Esophagus squamous epithelium (tissue), 5 donors: ENCODE results near the gene LPP. TPM values are rescaled to one million over a fixed set of nuclear protein-coding genes. Genes with fewer than 3 reads are reported as not detected.

Experiments used
- DNase-seq: peaks from one replicate; lab custom pipeline; 2025; lab: John Stamatoyannopoulos, UW
- H3K27ac ChIP-seq, 4 donors: fragments of 200-600 bp; sonication (generic); one replicate each; pipeline ENCODE4 v1.5.1; 2016 to 2019; ENCODE audit warnings: mild to moderate bottlenecking in 1 of 4
- H3K27me3 ChIP-seq, 4 donors: fragments of 200-600 bp; sonication (generic); 1 replicate in 3 of 4; 2 replicates in 1 of 4; pipeline versions ENCODE4 v1.5.1 to v1.6.0; 2017 to 2021; ENCODE audit warnings: antibody characterized with exemption in 1 of 4
- H3K36me3 ChIP-seq, 3 donors: fragments of 200-600 bp; sonication (generic); one replicate each; pipeline ENCODE4 v1.5.1; 2016 to 2019
- H3K4me1 ChIP-seq, 3 donors: fragments of 200-600 bp; sonication (generic); one replicate each; pipeline ENCODE4 v1.5.1; 2017 to 2019
- H3K4me3 ChIP-seq, 4 donors: fragments of 200-600 bp; sonication (generic); 1 replicate in 3 of 4; 2 replicates in 1 of 4; pipeline ENCODE4 v1.5.1; 2016 to 2019; ENCODE audit warnings: mild to moderate bottlenecking in 2 of 4, moderate library complexity in 1 of 4
- H3K9me3 ChIP-seq, 3 donors: fragments of 200-600 bp; sonication (generic); one replicate each; pipeline ENCODE4 v1.5.1; 2016 to 2019
- POLR2A ChIP-seq, 4 donors: fragments of 450-650 bp; IDR thresholded peaks; one replicate each; pipeline ENCODE4 v1.6.1; 2017; ENCODE audit warnings: antibody characterized with exemption in 4 of 4, mild to moderate bottlenecking in 4 of 4, moderate library complexity in 3 of 4
- WGBS, 2 donors: methylation state at CpG; one replicate each; pipeline ENCODE4 v1.1.5; 2018; 5-methylcytosine and 5-hydroxymethylcytosine counted together
- intact Hi-C: fragments of 100-400 bp; cut with DNase I; formaldehyde crosslinking; loops from one replicate; pipeline ENCODE4 v1.15.0; 2022
- total RNA-seq, 4 donors: library from RNA; depleted of rRNA; stranded (reverse); fragments of >200 nt; gene quantifications; one replicate each; pipeline ENCODE4 v1.1.0, GENCODE V29; 2016
- TF ChIP-seq, protein P1 (sequence below), 6 experiments: fragments of 450-650 bp in 4 of 6; fragments of 200-600 bp in 2 of 6; sonication (generic) in 2 of 6; IDR thresholded peaks; one replicate each; pipeline ENCODE4 v1.5.1; 2016 to 2019; ENCODE audit warnings: antibody characterized with exemption in 6 of 6, mild to moderate bottlenecking in 4 of 6, moderate library complexity in 4 of 6
- donor health status: DM: yes; HTN: yes; CAD: no.

Gene LPP
- total RNA-seq, 4 donors from 2014 or later: 41.4 to 369 (median 97.3) TPM

DNA sequence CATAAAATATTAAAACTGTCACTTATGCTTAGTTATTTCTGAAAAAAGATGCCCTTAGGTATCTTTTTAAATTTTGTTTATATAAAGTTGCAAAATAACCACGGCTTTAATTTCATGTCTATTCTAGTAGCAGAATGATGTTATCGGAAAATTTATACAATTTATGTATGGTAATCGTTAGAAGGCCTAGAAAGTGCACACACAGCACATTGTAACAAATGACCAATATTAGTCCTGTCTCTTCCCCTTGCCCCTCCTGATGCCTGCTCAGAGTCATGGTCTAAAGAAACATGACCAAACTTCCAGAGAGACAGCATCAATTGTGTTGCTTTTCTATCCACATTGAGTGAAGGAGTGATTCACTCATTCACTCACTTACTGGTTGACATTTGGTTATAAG, 6.2 kb upstream of the LPP start:
- 84 to 90% methylated on average over 3 of the region's 3 CpGs for WGBS, 2 donors
- TF ChIP-seq POLR2A (IDR thresholded peaks at IDR 0.05): no peak
- TF ChIP-seq, protein P1, sequence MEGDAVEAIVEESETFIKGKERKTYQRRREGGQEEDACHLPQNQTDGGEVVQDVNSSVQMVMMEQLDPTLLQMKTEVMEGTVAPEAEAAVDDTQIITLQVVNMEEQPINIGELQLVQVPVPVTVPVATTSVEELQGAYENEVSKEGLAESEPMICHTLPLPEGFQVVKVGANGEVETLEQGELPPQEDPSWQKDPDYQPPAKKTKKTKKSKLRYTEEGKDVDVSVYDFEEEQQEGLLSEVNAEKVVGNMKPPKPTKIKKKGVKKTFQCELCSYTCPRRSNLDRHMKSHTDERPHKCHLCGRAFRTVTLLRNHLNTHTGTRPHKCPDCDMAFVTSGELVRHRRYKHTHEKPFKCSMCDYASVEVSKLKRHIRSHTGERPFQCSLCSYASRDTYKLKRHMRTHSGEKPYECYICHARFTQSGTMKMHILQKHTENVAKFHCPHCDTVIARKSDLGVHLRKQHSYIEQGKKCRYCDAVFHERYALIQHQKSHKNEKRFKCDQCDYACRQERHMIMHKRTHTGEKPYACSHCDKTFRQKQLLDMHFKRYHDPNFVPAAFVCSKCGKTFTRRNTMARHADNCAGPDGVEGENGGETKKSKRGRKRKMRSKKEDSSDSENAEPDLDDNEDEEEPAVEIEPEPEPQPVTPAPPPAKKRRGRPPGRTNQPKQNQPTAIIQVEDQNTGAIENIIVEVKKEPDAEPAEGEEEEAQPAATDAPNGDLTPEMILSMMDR (IDR thresholded peaks at IDR 0.05): no peak
- H3K27me3 ChIP-seq: no peaks in the 10 kb centered on the region
- DNase-seq: no peak
- H3K36me3 ChIP-seq: no peaks in the 10 kb centered on the region
- peaks cover 9 to 21% (median 10%) of the 10 kb centered on the region in 3 donors for H3K4me1 ChIP-seq
- no peaks in the 10 kb centered on the region for H3K9me3 ChIP-seq
- intact Hi-C loops: no loop called here
- no peak overlapping the region for H3K27ac ChIP-seq
- no peak overlapping the region for H3K4me3 ChIP-seq

DNA sequence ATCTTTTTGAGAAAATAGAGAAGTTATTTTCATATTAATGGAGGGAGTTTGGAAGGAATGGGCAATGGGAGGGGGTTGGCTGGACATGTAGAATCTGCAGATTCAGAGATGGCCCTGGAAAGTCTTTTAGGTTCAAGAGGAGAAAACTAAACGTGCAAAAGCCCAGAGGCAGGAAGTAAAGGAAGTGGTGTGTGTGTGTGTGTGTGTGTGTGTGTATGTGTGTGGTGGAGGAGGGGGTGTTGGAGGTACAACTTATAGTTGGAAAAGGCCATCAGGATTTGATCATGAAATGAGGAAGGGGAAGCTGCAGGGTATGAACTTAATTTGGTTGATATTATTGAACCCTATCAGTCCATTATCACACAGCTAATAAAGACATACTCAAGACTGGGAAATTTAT, 5.6 kb upstream of the LPP start:
- WGBS, 2 donors: 48 to 50% methylated on average over 1 of the region's 1 CpG

DNA sequence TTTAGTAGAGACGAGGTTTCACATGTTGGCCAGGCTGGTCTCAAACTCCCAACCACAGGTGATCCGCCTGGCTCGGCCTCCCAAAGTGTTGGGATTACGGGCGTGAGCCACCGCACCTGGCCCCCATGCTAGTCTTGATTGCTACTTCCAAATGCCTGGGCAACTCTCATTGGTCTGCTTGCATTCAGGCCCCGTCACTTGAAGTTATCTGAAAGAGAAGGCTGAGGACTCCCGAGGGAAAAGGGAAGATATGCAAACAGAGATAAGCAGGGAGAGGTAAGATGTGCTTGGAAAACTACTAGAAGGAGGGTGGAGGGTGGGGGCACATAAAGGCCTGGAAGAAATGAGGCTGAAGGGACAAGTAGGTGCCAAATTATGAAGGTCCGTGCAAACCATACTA, 4.4 kb upstream of the LPP start:
- 88 to 93% methylated on average over 5 to 9 of the region's 9 CpGs for WGBS, 2 donors
- intact Hi-C loops: no loop called here
- no peaks in the 10 kb centered on the region for H3K36me3 ChIP-seq
- DNase-seq: no peak
- no peak overlapping the region for H3K4me3 ChIP-seq
- no peaks in the 10 kb centered on the region for H3K27me3 ChIP-seq
- TF ChIP-seq, protein P1 (IDR thresholded peaks at IDR 0.05): no peak
- TF ChIP-seq POLR2A (IDR thresholded peaks at IDR 0.05): no peak
- peaks cover 10 to 31% (median 13%) of the 10 kb centered on the region in 3 donors for H3K4me1 ChIP-seq
- no peaks in the 10 kb centered on the region for H3K9me3 ChIP-seq
- H3K27ac ChIP-seq: no peak overlapping the region

More for the DNA sequence above, 5.6 kb upstream of the LPP start:
- H3K4me3 ChIP-seq: no peak overlapping the region
- H3K36me3 ChIP-seq: no peaks in the 10 kb centered on the region
- H3K9me3 ChIP-seq: no peaks in the 10 kb centered on the region
- peaks cover 10 to 27% (median 12%) of the 10 kb centered on the region in 3 donors for H3K4me1 ChIP-seq
- no peaks in the 10 kb centered on the region for H3K27me3 ChIP-seq
- TF ChIP-seq, protein P1 (IDR thresholded peaks at IDR 0.05): no peak
- no peak for TF ChIP-seq POLR2A (IDR thresholded peaks at IDR 0.05)
- intact Hi-C loops: no loop called here
- no peak overlapping the region for H3K27ac ChIP-seq
- DNase-seq: no peak

DNA sequence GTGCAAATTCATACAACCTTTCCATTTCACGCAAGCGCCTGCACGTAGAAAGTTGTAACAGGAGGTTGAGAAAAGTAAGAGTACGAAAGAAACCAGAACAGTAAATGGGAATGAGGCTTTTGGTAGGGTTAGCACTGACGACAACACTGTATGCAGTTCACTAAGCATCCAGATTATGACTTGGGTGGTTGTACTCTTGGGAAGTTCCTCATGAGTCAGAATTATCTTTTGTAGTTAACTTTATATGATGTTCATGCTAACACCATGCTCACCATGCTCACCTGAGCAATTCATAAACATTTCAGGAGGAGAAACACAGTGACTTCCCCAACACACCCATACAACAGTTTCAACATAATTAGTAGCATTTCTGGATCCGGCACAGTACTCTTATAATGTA, 3.0 kb upstream of the LPP start:
- intact Hi-C loops: no loop called here
- no peak for DNase-seq
- peak overlapping the region in 2 of 4 donors; percentile 93 to 97 for H3K27ac ChIP-seq
- no peaks in the 10 kb centered on the region for H3K27me3 ChIP-seq
- TF ChIP-seq, protein P1 (IDR thresholded peaks at IDR 0.05): peak in 1 of 6 experiments; percentile 28
- TF ChIP-seq POLR2A (IDR thresholded peaks at IDR 0.05): no peak
- no peak overlapping the region for H3K4me3 ChIP-seq
- 80 to 83% methylated on average over 6 of the region's 6 CpGs for WGBS, 2 donors
- peaks cover 16 to 45% (median 24%) of the 10 kb centered on the region in 3 donors for H3K4me1 ChIP-seq
- no peaks in the 10 kb centered on the region for H3K36me3 ChIP-seq
- no peaks in the 10 kb centered on the region for H3K9me3 ChIP-seq

DNA sequence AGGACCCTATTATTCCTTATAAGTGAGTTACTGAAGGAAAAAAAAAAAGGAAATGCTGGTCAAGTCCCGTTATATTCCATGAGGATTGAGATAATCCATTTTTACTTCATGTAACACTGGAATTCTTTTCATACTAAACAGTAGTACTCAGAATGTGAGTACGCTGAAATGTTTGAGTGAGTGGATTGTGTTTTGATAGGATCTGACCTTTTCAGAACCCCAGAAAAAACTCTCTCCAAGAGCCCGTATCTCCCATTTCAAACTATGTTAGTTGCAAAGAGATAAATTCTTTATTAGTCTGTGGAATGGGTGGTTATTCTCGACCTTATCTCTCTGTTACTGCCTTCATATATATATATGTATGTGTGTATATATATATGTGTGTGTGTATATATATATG, 2.5 kb upstream of the LPP start:
- no peak for DNase-seq
- Histone ChIP-seq H3K4me1 (peaks cover 20 to 50% (median 24%) of the 10 kb centered on the region in 3 donors), H3K27me3 (no peaks in the 10 kb centered on the region), H3K4me3 (no peak overlapping the region), H3K9me3 (no peaks in the 10 kb centered on the region), H3K36me3 (no peaks in the 10 kb centered on the region), H3K27ac (peak overlapping the region in 2 of 4 donors; percentile 93 to 97)
- 82 to 83% methylated on average over 4 of the region's 4 CpGs for WGBS, 2 donors
- intact Hi-C loops: no loop called here
- TF ChIP-seq, protein P1 (IDR thresholded peaks at IDR 0.05): no peak
- TF ChIP-seq POLR2A (IDR thresholded peaks at IDR 0.05): no peak
